ENCODE results near the gene GPR61. TPM values are rescaled to one million over a fixed set of nuclear protein-coding genes. Genes with fewer than 3 reads are reported as not detected.

GPR61 gene
- total RNA-seq, result 0.11 and 0.17 TPM in 2 replicates

GRCh38 chr1:109539676-109540075 is at the start of gene GPR61:
Gene GPR61 (plus strand): TSS chr1:109539872. CDS start chr1:109543023, 3,151 bp downstream.

DNA sequence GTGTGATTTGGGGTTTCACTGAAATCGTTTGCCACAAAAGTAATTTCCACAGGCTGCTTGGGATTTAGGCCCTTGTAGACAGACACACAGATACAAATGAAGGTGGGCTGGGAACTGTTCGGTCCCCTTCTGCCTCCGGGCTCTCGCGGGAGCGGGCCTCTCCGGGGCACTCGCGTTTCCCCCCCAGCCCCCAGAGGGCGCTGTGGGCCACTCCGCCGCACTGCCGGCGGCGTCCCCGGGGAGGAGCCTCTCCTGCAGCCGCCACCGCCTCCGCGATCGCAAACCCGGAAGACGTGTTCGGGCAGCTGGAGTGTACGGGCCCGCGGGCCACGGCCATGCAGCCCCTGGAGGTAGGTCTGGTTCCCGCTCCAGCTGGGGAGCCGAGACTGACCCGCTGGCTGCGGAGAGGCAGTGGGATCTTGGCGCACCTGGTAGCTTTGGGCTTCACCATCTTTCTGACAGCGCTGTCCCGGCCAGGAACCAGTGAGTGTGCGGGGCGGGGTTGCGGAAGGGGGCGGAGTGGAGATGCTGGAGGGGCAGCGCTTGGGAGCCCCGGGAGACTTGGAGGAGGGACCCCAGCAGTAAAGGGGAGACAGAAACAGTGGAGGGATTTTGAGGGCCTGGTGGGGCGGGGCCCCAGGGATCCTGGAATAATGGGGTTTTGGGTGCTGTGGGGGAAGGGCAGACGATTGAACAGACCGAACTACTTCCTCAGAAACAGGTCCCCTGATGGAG is 45.7 kb upstream of the GPR61 start, which contains the start of gene CYB561D1:
CYB561D1 (plus strand) TSS at position 290 of the 735 bp plus-strand sequence; CDS start at position 336, 46 bp downstream.

GRCh38 chr1:109509176-109510134 is 30.2 kb upstream of the GPR61 start, which contains the start of gene AMIGO1:
Gene AMIGO1 (minus strand): TSS chr1:109509727. CDS start chr1:109508912, 815 bp downstream.

GRCh38 chr1:109548321-109549267 is 8.9 kb downstream of the GPR61 start, which contains the start of gene GNAI3:
Gene GNAI3 (plus strand): TSS chr1:109548615. CDS start chr1:109548721, 106 bp downstream.

Other genes with a start within 250 kb of the GPR61 start
- not detected in 2 replicates for gene MYBPHL, start 232.9 kb upstream of the GPR61 start, total RNA-seq
- 10.3 and 18.4 TPM in 2 replicates for gene SORT1, start 142.0 kb upstream of the GPR61 start, total RNA-seq
- 44.6 and 53.6 TPM in 2 replicates for gene PSMA5, start 113.4 kb upstream of the GPR61 start, total RNA-seq
- under 0.01 TPM in 1 of 2 replicates, not detected in the other for gene SYPL2, start 73.3 kb upstream of the GPR61 start, total RNA-seq
- 0.76 and 1.3 TPM in 2 replicates for gene ATXN7L2, start 56.0 kb upstream of the GPR61 start, total RNA-seq
- 4.7 and 5.5 TPM in 2 replicates for gene CYB561D1, start 45.8 kb upstream of the GPR61 start, total RNA-seq
- 1.2 and 1.7 TPM in 2 replicates for gene AMIGO1, start 30.1 kb upstream of the GPR61 start, total RNA-seq
- gene GNAI3, start 8.7 kb downstream of the GPR61 start, total RNA-seq, result 11.8 and 13.5 TPM in 2 replicates
- gene GNAT2, start 79.7 kb downstream of the GPR61 start, total RNA-seq, result 0.11 and 0.17 TPM in 2 replicates
- gene AMPD2, start 80.0 kb downstream of the GPR61 start, total RNA-seq, result 20.9 and 22.6 TPM in 2 replicates
- gene GSTM4, start 116.2 kb downstream of the GPR61 start, total RNA-seq, result 0.95 and 1.4 TPM in 2 replicates
- gene GSTM2, start 128.2 kb downstream of the GPR61 start, total RNA-seq, result 1.2 and 1.7 TPM in 2 replicates
- 2.9 TPM in 1 of 2 replicates, not detected in the other for gene GSTM1, start 147.9 kb downstream of the GPR61 start, total RNA-seq
- gene GSTM5, start 172.4 kb downstream of the GPR61 start, total RNA-seq, result 0.11 TPM in 1 of 2 replicates, not detected in the other
- gene GSTM3, start 201.2 kb downstream of the GPR61 start, total RNA-seq, result 41.9 and 88.1 TPM in 2 replicates
- not detected in 2 replicates for gene EPS8L3, start 224.1 kb downstream of the GPR61 start, total RNA-seq

Measured in dermis lymphatic vessel endothelial cell (primary cell).